ACC112 (cell line): ENCODE data around the gene HMG20B.
A peak's percentile ranks its signal among the peaks of the same experiment; 100 is the strongest.
"Not testable (repeated sequence)": the region's sequence is repeated elsewhere in the genome, so short reads cannot be mapped to it uniquely, and the experiment has no call there.

Experiments used
- H2AFZ ChIP-seq: fragments of 200-600 bp; sonication (generic); one replicate; pipeline ENCODE4 v1.6.0; 2017; ENCODE audit warnings: antibody characterized with exemption, low read length; ENCODE audit not compliant: unreplicated experiment
- H3K27ac ChIP-seq: fragments of 200-600 bp; sonication (generic); 2 replicates; pipeline ENCODE4 v1.5.1; 2014; ENCODE audit warnings: low read depth, mild to moderate bottlenecking, antibody characterized with exemption, low read length, moderate library complexity
- H3K27me3 ChIP-seq: fragments of 200-600 bp; sonication (generic); 2 replicates; pipeline ENCODE4 v1.6.1; 2014; ENCODE audit warnings: mild to moderate bottlenecking, antibody characterized with exemption, low read length, moderate library complexity, mixed read lengths; ENCODE audit not compliant: insufficient read depth
- H3K36me3 ChIP-seq: fragments of 200-600 bp; sonication (generic); 2 replicates; pipeline ENCODE4 v1.6.1; 2016; ENCODE audit warnings: mild to moderate bottlenecking, antibody characterized with exemption, low read length, moderate library complexity, mixed read lengths; ENCODE audit not compliant: insufficient read depth
- H3K4me1 ChIP-seq: fragments of 200-600 bp; sonication (generic); one replicate; pipeline ENCODE4 v1.6.1; 2016; ENCODE audit warnings: low read length, mixed read lengths; ENCODE audit not compliant: insufficient read depth, unreplicated experiment, control insufficient read depth
- H3K4me3 ChIP-seq: fragments of 200-600 bp; sonication (generic); 2 replicates; pipeline ENCODE4 v1.5.1; 2014; ENCODE audit warnings: mild to moderate bottlenecking, low read depth, low read length
- H3K79me2 ChIP-seq: fragments of 200-600 bp; sonication (generic); one replicate; pipeline ENCODE4 v1.6.0; 2016; ENCODE audit warnings: low read length; ENCODE audit not compliant: control insufficient read depth, unreplicated experiment, insufficient read depth

The HMG20B gene

GRCh38 chr19:3575949-3576673 is 3.4 kb downstream of the HMG20B start:
- Histone ChIP-seq H3K27me3 (no peaks in the 10 kb centered on the region), H3K4me3 (no peak overlapping the region), H2AFZ (no peak overlapping the region), H3K36me3 (no peaks in the 10 kb centered on the region; the same call in 1 of the 2 replicates), H3K27ac (no peak overlapping the region), H3K4me1 (peaks cover 10% of the 10 kb centered on the region), H3K79me2 (no peaks in the 10 kb centered on the region)

GRCh38 chr19:3576696-3577443 is 4.1 kb downstream of the HMG20B start:
- Histone ChIP-seq H3K36me3 (no peaks in the 10 kb centered on the region; the same call in 1 of the 2 replicates), H3K27me3 (no peaks in the 10 kb centered on the region), H3K79me2 (no peaks in the 10 kb centered on the region), H3K4me3 (no peak overlapping the region), H3K4me1 (peaks cover 10% of the 10 kb centered on the region), H3K27ac (no peak overlapping the region), H2AFZ (no peak overlapping the region)

- H2AFZ ChIP-seq: no peak overlapping the region
- H3K4me3 ChIP-seq: no peak overlapping the region
- no peaks in the 10 kb centered on the region; the same call in 1 of the 2 replicates for H3K36me3 ChIP-seq
- H3K27me3 ChIP-seq: no peaks in the 10 kb centered on the region
- H3K79me2 ChIP-seq: no peaks in the 10 kb centered on the region
- peaks cover 10% of the 10 kb centered on the region for H3K4me1 ChIP-seq
- no peak overlapping the region for H3K27ac ChIP-seq
These were observed 5.1 kb downstream of the HMG20B start for GRCh38 chr19:3577723-3578344.

GRCh38 chr19:3578390-3578789 is 5.6 kb downstream of the HMG20B start:
- peaks cover 10% of the 10 kb centered on the region for H3K4me1 ChIP-seq
- no peaks in the 10 kb centered on the region; the same call in 1 of the 2 replicates for H3K36me3 ChIP-seq
- no peak overlapping the region for H3K4me3 ChIP-seq
- H3K27ac ChIP-seq: no peak overlapping the region
- no peak overlapping the region for H2AFZ ChIP-seq
- H3K79me2 ChIP-seq: no peaks in the 10 kb centered on the region
- H3K27me3 ChIP-seq: no peaks in the 10 kb centered on the region

GRCh38 chr19:3580156-3580934 is 7.6 kb downstream of the HMG20B start:
- H3K27me3 ChIP-seq: peaks cover 3% of the 10 kb centered on the region; the same call in 1 of the 2 replicates
- no peaks in the 10 kb centered on the region for H3K79me2 ChIP-seq
- H2AFZ ChIP-seq: no peak overlapping the region
- peak overlapping the region; percentile 75 for H3K27ac ChIP-seq
- H3K36me3 ChIP-seq: no peaks in the 10 kb centered on the region
- no peak overlapping the region for H3K4me3 ChIP-seq
- H3K4me1 ChIP-seq: peaks cover 10% of the 10 kb centered on the region

GRCh38 chr19:3581792-3582191 is 9.0 kb downstream of the HMG20B start:
- H3K36me3 ChIP-seq: not testable (repeated sequence)

GRCh38 chr19:3584036-3584802 is 11.5 kb downstream of the HMG20B start:
- not testable (repeated sequence) for H3K36me3 ChIP-seq, H2AFZ ChIP-seq, H3K79me2 ChIP-seq, H3K27ac ChIP-seq, H3K4me3 ChIP-seq, H3K4me1 ChIP-seq
- peaks cover 10% of the 10 kb centered on the region; the same call in 1 of the 2 replicates for H3K27me3 ChIP-seq

More at GRCh38 chr19:3581792-3582191, 9.0 kb downstream of the HMG20B start:
- H2AFZ ChIP-seq, H3K4me1 ChIP-seq, H3K79me2 ChIP-seq, H3K4me3 ChIP-seq, H3K27ac ChIP-seq: not testable (repeated sequence)
- peaks cover 10% of the 10 kb centered on the region; the same call in 1 of the 2 replicates for H3K27me3 ChIP-seq

GRCh38 chr19:3585301-3586126 is 12.8 kb downstream of the HMG20B start, which contains the start of gene GIPC3:
GIPC3 (plus strand) TSS chr19:3585478; CDS start chr19:3585598, 120 bp downstream.
- Histone ChIP-seq H3K27ac (no peak within 1 kb of the TSS), H3K4me1 (peaks cover 3% of the 10 kb centered on the region), H3K27me3 (peaks cover 10% of the 10 kb centered on the region; the same call in 1 of the 2 replicates), H2AFZ (no peak within 1 kb of the TSS), H3K36me3 (no peaks in the 10 kb centered on the region), H3K79me2 (no peaks in the 10 kb centered on the region), H3K4me3 (peak within 1 kb of the TSS; percentile 37; the same call in 1 of the 2 replicates)

- Histone ChIP-seq H3K79me2 (no peaks in the 10 kb centered on the region), H3K4me3 (peak overlapping the region; percentile 37; the same call in 1 of the 2 replicates), H3K27me3 (peaks cover 10% of the 10 kb centered on the region; the same call in 1 of the 2 replicates), H3K36me3 (no peaks in the 10 kb centered on the region), H3K27ac (no peak overlapping the region), H2AFZ (no peak overlapping the region), H3K4me1 (no peaks in the 10 kb centered on the region)
These were observed 13.4 kb downstream of the HMG20B start for GRCh38 chr19:3586127-3586626.
